Epithelial cell of proximal tubule (primary cell): ENCODE measurements around the gene OSBPL2. TPM values are rescaled to one million over a fixed set of nuclear protein-coding genes. Genes with fewer than 3 reads are reported as not detected.

ENCODE experiments used
- DNase-seq: peaks from one replicate; pipeline ENCODE4 v3.0.0-alpha.2; 2011; ENCODE audit warnings: low read depth
- H3K4me3 ChIP-seq: 2 replicates; pipeline ENCODE4 v1.5.1; 2011; ENCODE audit warnings: low read depth, mild to moderate bottlenecking, low read length
- CTCF ChIP-seq: conservative IDR thresholded peaks from 2 replicates; pipeline ENCODE4 v1.5.1; 2012; ENCODE audit warnings: low read depth, mild to moderate bottlenecking, low read length
- total RNA-seq: library from RNA; depleted of rRNA; stranded (reverse); fragments of >200 nt; gene quantifications from 2 replicates; pipeline ENCODE4 v1.2.3, GENCODE V29; 2015

Gene OSBPL2
- total RNA-seq, 1 donor from 2014 or later: 20.6 TPM

- TF ChIP-seq CTCF: no peak
- DNase-seq: no peak
- no peak overlapping the region for H3K4me3 ChIP-seq
Measured at GRCh38 chr20:62336775-62337557, 98.6 kb downstream of the OSBPL2 start.

- DNase-seq: no peak
- no peak overlapping the region for H3K4me3 ChIP-seq
- no peak for TF ChIP-seq CTCF
Measured at GRCh38 chr20:62337558-62338293, 99.4 kb downstream of the OSBPL2 start.

- H3K4me3 ChIP-seq: no peak overlapping the region
- TF ChIP-seq CTCF: no peak
- no peak for DNase-seq
Measured at GRCh38 chr20:62338294-62338620, 99.9 kb downstream of the OSBPL2 start.

- TF ChIP-seq CTCF: no peak
- H3K4me3 ChIP-seq: no peak overlapping the region
- DNase-seq: no peak
Measured at GRCh38 chr20:62339647-62340062, 101.3 kb downstream of the OSBPL2 start.

GRCh38 chr20:62342910-62343309 is 104.6 kb downstream of the OSBPL2 start:
- no peak overlapping the region for H3K4me3 ChIP-seq
- no peak for TF ChIP-seq CTCF
- no peak for DNase-seq

- H3K4me3 ChIP-seq: no peak overlapping the region
- no peak for TF ChIP-seq CTCF
- DNase-seq: no peak
Measured at GRCh38 chr20:62344092-62344491, 105.8 kb downstream of the OSBPL2 start.

- TF ChIP-seq CTCF: no peak
- no peak overlapping the region for H3K4me3 ChIP-seq
- DNase-seq: no peak
Measured at GRCh38 chr20:62344782-62345181, 106.5 kb downstream of the OSBPL2 start.
